Stimulated activated CD8-positive, alpha-beta memory T cell treated with anti-CD3 and anti-CD28 coated beads, Interleukin-15, amount 100 ng/mL, for 4 hours (primary cell): ENCODE data around the gene CDKAL1.
"Not testable (repeated sequence)": the region's sequence is repeated elsewhere in the genome, so short reads cannot be mapped to it uniquely, and the experiment has no call there.

Experiments
- DNase-seq, 2 donors: peaks; one replicate each; pipeline ENCODE4 v3.0.0-alpha.2; 2020; ENCODE audit warnings: low read depth in 2 of 2

CDKAL1 gene

GRCh38 chr6:20919677-20920385 lies 385.6 kb downstream of the CDKAL1 start:
- no peak for DNase-seq

GRCh38 chr6:20921578-20921977 lies 387.3 kb downstream of the CDKAL1 start:
- DNase-seq = no peak

GRCh38 chr6:20922743-20923142 lies 388.5 kb downstream of the CDKAL1 start:
- no peak for DNase-seq

- DNase-seq = not testable (repeated sequence)
Measured at GRCh38 chr6:20924094-20924493, 389.8 kb downstream of the CDKAL1 start.

DNA sequence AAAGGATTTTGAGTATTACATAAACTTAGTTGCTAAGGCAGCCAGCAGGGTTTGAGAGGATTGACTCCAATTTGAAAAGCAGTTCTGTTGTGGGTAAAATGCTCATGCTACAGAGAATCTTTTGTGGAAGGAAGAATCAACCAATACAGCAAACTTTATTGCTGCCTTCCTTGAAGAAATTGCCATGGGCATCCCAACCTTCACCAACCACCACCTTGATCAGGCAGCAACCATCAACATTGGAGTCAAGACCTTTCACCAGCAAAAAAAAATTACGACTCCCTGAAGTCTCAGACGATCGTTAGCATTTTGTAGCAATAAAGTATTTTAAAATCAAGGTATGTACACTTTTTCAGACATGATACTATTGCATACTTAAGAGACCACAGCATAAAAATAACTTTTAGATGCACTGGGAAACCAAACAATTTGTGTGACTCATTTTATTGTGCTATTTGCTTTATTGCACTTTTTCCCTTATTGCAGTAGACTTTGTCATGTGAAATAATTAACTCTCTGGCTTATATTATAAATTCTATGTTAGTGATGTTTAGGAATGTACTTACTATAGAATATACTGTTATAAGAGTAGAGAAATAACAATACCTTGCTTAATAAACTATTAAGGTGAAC lies 390.8 kb downstream of the CDKAL1 start:
- no peak for DNase-seq

- DNase-seq = no peak
Measured at GRCh38 chr6:20927130-20927860, 393.0 kb downstream of the CDKAL1 start.

- no peak for DNase-seq
Measured at GRCh38 chr6:20929283-20929682, 395.0 kb downstream of the CDKAL1 start.

- DNase-seq = no peak
Measured at GRCh38 chr6:20931093-20931492, 396.8 kb downstream of the CDKAL1 start.

GRCh38 chr6:20931772-20932171 lies 397.5 kb downstream of the CDKAL1 start:
- no peak for DNase-seq

- DNase-seq = no peak
Measured at GRCh38 chr6:20932284-20932683, 398.0 kb downstream of the CDKAL1 start.

DNA sequence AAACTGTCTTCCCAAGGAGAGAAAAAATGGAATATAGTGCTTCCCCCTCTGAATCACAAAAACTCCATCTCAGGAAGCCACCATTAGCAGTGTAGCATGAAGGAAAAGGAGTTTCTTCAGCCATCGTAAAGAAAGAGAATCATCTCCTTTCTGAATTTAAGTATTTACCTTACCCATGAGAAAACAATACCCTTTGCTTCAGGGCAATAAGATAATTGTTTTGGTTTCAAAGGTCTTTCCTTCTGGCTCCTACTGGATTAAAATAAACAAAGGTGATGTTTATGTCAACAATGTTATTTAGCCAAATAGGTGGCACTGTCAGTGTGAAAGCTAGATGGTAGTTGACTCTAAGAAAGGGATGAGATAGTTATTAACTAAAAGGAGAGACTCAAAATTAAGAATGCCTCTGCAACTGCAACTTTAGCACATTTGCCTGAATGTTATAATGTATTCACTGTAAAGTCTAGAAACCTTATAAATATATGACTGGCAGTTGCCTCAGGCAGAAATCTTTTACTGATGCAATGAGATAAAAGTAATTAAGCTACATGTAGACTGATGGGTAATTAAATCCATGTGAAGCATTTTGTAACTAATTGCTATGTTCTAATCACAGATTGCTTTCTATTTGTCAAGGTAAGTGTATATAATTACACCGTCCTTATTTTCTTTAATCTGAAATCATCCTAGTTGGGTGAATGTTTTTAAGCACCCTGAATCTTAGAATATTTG lies 399.0 kb downstream of the CDKAL1 start:
- no peak for DNase-seq

DNA sequence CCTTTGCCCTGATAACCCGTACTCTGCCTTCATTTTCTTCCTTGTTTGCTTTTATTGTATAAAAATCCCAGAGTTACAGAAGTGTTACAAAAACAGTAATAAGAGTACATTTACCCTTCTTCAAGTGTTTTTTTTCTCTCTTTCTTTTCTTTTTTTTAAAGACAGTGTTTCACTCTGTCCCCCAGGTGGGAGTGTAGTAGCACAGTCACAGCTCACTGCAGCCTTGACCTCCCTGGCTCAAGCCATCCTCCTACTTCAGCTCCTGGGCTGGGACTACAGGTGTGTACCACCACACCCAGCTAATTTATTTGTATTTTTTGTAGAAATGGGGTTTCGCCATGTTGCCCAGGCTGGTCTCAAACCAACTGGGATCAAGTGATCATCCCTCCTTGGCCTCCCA lies 402.7 kb downstream of the CDKAL1 start:
- no peak for DNase-seq

DNA sequence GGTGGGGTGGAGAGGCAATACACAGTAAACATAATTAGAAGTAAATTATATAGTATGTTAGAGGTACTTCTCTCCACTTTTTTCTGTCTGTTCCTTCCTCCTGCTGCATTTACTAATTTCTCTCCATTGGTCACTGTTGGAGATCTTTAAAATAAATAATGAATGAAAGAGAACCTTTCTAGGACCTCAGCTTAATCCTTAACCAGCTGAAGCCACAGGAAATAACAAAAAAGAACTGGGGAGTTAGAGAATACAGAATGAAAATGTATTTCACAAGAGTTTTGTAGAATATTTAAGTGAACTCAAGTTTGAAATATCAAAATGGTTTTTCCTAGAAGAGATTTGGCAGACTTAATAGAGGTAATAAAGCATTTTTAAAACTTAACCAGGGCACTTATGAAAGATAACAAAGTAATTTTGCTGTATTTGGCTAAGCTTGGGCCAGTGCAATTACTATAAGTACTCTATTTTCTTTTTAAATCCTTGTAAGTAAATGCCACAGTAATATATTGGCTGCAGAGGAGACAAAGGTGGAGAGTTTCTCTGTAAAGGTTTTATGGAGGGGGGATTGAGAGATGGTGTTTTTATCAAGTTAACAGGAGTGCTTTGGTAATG lies 405.0 kb downstream of the CDKAL1 start:
- no peak for DNase-seq

DNA sequence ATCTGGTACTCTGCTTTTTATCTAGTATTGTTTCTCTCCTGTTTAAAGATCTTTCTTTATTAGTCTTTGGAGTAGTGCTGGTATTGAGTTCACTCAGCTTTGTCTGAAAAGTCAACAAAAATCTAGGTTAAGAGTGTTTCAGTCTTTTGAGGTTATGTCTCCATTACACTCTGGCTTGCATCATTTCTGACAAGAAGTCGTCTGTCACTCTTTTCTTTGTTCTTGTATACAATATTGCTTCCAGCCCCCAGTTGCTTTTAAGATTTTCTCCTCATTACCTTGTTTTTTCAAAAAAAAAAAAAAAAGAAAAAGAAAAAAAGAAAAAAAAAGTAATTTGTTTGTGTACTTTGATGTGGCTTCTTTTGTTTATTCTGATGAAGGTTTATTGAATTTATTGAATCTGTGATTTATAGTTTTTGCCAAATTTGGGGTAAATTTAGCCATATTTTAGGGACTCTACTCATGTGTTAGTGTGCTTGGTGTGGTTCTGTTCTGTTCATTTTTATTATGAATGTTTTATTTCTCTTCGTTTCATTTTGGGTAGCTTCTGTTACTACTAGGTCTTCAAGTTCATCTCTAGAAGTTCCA lies 408.9 kb downstream of the CDKAL1 start:
- no peak for DNase-seq

DNA sequence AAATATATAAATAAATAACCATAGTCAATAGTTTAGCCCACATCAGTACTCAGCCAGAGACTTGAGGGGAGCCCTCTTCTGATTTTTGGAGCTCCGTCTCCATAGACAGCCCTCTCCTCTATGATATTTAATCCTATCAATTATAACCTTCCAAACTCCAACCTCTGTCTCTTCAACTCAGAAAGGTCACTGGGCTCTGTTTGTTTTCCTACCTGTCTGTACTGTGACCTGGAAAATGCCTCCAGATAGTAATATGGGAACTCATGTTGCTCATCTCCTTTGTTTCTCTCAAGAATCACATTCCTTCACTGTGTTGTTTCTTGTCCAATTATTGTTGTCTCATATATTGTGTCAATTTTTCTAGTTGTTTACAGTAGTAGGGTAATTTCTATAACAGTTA lies 409.7 kb downstream of the CDKAL1 start:
- no peak for DNase-seq

GRCh38 chr6:20946022-20946421 lies 411.8 kb downstream of the CDKAL1 start:
- DNase-seq = no peak

DNA sequence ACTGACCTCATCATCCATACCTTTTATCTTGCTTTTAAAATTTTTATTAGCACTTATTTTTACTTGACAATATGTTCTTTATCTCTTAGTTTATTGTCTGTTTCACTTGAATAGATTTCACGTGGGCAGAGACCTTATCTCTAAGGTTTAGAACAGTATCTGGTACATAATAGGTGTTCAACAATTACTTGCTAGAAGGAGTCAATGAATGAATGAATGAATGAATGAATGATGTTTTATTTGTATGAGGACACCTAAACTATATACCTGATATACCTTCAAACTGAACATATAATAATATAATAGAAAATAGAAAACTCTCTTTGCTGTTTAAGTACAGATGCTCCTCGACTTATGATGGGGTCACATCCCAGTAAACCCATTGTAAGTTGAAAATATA lies 412.6 kb downstream of the CDKAL1 start:
- DNase-seq = no peak

DNA sequence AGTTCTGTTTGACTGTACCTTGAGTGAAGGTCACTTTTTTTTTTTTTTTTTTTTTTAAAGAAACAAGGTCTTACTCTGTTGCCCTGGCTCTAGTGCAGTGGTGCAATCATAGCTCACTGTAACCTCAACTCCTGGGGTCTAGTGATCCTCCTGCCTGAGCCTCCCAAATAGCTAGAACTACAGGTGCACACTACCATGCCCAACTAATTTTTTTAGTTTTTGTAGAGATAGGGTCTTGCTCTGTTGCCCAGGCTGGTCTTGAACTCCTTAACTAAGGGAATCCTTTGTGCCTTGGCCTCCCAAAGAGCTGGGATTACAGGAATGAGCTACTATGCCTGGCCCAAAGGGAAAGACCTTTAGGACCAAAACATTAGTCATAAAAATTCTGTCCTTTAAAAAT lies 413.7 kb downstream of the CDKAL1 start:
- no peak for DNase-seq

GRCh38 chr6:20948556-20948955 lies 414.3 kb downstream of the CDKAL1 start:
- DNase-seq = no peak

DNA sequence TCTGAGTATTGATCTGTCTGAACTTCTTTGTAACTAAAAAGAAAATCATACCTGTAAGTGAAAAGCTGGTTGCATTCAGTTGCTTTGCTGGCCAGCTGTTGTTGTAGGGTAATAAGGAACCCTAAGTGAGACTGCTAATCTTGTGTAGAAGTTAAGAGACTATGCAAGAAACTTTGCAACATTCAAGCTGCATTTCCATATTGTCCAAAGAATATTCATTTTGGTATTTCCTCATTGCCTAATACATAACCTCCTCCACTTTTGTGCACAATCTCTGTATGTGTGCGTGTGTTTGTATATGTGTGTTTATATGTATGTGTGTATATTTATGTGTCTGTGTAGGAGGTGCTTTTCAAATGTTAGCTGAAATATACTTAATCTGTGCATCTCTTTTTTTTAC lies 414.9 kb downstream of the CDKAL1 start:
- DNase-seq = no peak

- DNase-seq = no peak
Measured at GRCh38 chr6:20952699-20953474, 418.6 kb downstream of the CDKAL1 start.
